Activated CD8-positive, alpha-beta memory T cell treated with anti-CD3 and anti-CD28 coated beads for 1 hour (primary cell): Measurements from ENCODE around the gene TRIM23.

Source experiments
- DNase-seq, 2 donors: peaks; one replicate each; pipeline ENCODE4 v3.0.0-alpha.2; 2020; ENCODE audit warnings: low read depth in 1 of 2; ENCODE audit errors: extremely low read depth in 1 of 2

Gene TRIM23

GRCh38 chr5:65570598-65571226 lies 53.4 kb downstream of the TRIM23 start:
- DNase-seq: no peak

GRCh38 chr5:65566505-65566904 lies 57.6 kb downstream of the TRIM23 start:
- DNase-seq: no peak

DNA sequence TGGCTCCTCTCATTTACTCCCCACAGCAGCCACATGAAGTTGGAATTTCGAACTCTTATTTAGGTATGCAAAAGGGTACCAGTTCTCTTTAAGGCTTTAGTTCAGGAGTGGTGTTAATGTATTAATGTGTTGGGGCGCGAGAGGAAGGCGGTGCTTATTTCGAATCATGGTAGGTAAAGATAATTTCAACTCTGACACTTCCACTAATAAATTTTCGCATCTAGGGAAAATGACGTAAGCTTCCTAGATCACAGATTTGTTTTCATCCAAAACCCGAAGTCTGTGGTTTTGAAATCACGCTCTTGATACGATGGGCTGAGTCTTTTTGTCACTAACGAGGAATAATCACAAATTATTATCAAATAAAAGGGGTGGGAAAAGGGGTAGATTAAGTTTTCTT lies 60.4 kb downstream of the TRIM23 start:
- no peak for DNase-seq

DNA sequence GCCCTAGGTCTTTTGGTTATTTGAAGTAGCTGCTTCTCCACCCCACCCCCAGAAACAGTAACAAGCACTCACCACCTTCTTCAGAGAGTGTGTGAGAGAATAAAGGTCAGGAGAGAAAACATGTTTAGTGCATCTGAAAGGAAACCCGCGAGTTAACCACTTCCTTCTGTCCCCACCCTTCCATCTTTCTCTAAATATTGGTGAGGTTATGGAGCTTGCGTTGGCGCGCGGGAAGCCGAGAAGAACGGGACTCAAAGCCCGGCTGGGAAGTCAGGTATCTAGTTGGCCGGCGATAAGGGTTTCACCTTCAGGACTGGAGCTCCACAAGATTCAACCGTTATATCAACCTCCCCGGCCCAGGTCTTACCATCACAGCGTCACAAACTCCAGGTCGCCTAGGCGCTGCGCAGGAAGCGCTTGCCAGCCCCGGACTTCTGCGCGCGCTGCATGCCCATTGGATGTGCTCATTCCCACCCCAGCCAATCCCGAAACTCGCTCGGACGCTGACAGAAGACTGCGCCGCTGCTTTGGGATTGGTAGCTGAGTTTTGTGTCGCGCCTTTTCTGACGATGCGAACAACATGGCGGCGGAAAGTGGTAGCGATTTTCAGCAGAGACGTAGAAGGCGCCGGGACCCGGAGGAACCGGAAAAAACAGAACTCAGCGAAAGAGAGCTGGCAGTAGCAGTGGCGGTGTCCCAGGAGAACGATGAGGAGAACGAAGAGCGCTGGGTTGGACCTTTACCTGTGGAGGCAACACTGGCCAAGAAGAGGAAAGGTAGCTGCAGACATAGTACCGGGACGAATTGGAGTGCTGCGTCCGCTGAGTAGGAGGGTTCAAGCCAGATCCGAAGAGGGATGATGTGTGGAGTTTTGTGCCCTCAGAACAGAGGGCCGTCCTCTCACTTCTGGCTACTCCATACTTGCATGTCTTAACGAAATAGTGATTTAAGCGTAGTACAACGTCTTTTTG lies 61.1 kb downstream of the TRIM23 start, which contains the start of the genes CENPK and PPWD1:
Gene CENPK (minus strand): TSS at position 438 of the 971 bp plus-strand sequence. CDS start 8,261 bp downstream, outside the sequence.
Gene PPWD1 (plus strand): TSS at position 566 of the 971 bp plus-strand sequence. CDS start 15 bp downstream, at position 581.
- DNase-seq: peak; percentile 90

GRCh38 chr5:65556718-65557117 lies 67.4 kb downstream of the TRIM23 start:
- no peak for DNase-seq

DNA sequence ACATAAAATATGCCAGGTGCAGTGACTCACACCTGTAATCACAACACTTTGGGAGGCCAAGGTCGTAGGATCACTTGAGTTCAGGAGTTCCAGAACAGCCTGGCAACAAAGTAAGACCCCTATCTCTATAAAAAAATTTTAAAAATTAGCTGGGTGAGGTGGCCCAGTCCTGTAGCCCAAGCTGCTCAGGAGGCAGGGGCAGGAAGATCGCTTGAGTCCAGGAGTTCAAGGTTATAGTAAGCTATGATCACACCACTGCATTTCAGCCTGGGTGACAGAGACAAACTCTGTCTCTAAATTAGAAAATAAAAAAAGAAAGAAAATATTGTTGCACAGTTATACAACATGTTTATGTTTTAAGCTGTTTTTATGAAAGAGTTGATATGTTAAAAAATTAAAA lies 68.0 kb downstream of the TRIM23 start:
- DNase-seq: no peak

GRCh38 chr5:65555287-65555686 lies 68.8 kb downstream of the TRIM23 start:
- no peak for DNase-seq

GRCh38 chr5:65553941-65554340 lies 70.2 kb downstream of the TRIM23 start:
- DNase-seq: no peak

GRCh38 chr5:65548281-65548680 lies 75.9 kb downstream of the TRIM23 start:
- DNase-seq: no peak

DNA sequence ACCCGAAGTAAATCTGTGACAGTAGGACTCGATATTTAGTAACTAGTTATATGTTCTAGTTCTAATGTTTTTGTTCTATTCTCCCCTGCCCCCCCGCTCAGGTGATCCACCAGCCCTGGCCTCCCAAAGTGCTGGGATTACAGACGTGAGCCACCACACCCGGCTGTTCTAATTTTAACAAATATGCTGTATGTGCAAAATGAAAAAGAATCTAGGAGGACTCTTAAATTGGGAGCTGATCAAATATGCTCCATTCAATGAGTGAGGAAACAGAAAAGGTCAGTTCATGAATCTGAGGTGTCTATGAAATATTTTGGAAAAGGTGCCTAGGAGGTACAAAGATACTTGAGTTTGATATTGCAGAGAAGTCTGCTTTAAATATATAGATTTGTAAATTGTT lies 78.0 kb downstream of the TRIM23 start:
- no peak for DNase-seq

- no peak for DNase-seq
These were observed 79.7 kb downstream of the TRIM23 start for GRCh38 chr5:65544473-65544872.

GRCh38 chr5:65539827-65540226 lies 84.3 kb downstream of the TRIM23 start:
- DNase-seq: no peak
